Body of pancreas (tissue), 4 donors: ENCODE measurements around the gene FAM184B.

Experiments
- CTCF ChIP-seq, 7 experiments: fragments of 450-650 bp in 4 of 7; fragments of 200-600 bp in 3 of 7; sonication (generic) in 3 of 7; IDR thresholded peaks; one replicate each; pipeline ENCODE4 v1.5.1; 2016 to 2019; ENCODE audit warnings: antibody characterized with exemption in 7 of 7
- POLR2A ChIP-seq, 3 donors: fragments of 450-650 bp; IDR thresholded peaks; one replicate each; pipeline ENCODE4 v1.6.1; 2016; ENCODE audit warnings: antibody characterized with exemption in 3 of 3, mild to moderate bottlenecking in 2 of 3

- TF ChIP-seq POLR2A (IDR thresholded peaks at IDR 0.05) (no peak), CTCF (IDR thresholded peaks at IDR 0.05) (no peak)
These were observed 57.8 kb downstream of the FAM184B start for GRCh38 chr4:17723648-17724047.
